HG03520 (cell line): ENCODE results near the gene SYTL2.
A peak's percentile ranks its signal among the peaks of the same experiment; 100 is the strongest.
"Not testable (repeated sequence)": the region's sequence is repeated elsewhere in the genome, so short reads cannot be mapped to it uniquely, and the experiment has no call there.

Experiments
- ATAC-seq: cut with Tn5 transposase; IDR thresholded peaks from one replicate; pipeline ENCODE4 v1.9.1; 2021; ENCODE audit warnings: mild to moderate bottlenecking, moderate library complexity; ENCODE audit not compliant: unreplicated experiment

SYTL2 gene, protein sequence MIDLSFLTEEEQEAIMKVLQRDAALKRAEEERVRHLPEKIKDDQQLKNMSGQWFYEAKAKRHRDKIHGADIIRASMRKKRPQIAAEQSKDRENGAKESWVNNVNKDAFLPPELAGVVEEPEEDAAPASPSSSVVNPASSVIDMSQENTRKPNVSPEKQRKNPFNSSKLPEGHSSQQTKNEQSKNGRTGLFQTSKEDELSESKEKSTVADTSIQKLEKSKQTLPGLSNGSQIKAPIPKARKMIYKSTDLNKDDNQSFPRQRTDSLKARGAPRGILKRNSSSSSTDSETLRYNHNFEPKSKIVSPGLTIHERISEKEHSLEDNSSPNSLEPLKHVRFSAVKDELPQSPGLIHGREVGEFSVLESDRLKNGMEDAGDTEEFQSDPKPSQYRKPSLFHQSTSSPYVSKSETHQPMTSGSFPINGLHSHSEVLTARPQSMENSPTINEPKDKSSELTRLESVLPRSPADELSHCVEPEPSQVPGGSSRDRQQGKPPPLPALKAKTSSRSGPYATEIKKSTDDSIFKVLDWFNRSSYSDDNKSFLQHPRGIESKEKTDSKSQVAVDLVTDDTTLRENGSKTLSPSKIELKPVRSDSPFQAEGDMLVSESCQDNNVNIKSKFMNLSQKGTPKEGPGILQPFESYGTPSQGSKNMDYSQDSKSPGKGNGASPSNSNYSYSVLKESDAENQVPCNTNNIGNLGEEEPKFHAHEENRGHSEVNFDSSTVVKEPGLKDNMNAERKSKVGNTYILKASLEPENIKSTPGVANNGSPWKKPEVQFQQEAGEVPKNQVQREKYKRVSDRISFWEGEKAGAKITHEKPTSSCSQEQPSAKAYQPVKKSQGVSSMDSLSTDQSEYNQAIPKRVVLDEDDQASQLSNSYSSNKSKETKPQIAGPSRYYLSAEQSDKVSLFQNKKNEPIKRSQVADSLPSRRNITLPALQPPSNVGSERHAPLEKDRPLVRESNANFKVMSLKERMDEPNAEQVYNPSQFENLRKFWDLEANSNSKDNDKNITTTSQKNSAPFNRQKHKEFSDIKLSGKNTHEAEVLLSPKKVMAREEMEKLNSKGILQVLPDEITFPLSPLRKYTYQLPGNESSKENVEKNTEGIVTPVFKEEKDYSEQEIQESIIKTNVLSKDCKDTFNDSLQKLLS (N-terminal part only)

DNA sequence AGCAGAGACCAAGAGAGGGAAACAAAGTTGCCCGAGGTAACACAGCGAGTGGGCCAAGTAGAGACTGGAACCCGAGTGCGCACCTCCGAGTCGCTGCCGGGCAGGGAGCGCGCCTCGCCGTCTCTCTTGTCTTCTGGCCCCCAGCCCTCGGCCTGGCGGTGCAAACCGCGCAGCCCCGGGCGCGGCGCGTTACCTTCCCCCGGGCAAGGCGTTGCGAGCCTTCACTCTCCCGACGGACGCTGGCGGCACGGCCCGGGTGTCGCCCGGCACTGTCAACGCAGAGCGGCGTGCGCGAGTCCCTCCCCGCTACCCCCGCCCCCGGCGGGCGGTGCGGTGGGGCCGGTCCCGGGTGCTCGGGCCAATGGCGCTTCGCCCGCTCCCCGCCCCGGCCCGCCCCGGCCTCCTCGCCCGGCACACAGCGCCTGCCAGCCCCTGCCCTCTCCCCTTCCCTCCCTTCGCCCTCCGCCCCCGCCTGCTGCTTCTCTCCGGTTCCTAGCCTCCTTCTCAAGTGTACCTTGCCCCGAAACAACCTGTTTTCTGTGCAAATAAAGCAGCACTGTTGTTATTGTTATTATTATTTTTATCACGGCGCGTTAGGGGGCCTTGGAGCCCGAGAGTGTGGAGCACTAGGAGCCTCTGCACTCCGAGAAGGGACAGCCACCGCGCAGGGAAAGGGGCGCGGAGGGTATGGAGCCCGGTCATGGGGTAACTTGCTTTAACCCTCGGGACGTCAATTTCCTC, at the start of gene SYTL2:
TSS of gene SYTL2 (minus strand) at position 271 of the 741 bp plus-strand sequence. CDS start 53,416 bp downstream, outside the sequence.
- ATAC-seq = peak; percentile 59

DNA sequence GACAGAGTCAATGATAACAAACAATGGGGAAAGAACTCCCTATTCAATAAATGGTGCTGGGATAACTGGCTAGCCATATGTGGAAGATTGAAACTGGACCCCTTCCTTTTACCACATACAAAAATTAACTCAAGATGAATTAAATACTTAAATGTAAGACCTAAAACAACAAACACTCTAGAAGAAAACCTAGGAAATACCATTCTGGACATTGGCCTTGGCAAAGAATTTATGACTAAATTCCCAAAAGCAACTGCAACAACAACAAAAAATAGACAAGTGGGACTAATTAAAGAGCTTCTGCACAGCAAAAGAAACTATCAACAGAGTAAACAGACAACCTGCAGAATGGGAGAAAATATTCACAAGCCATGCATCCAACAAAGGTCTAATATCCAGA, 48.6 kb upstream of the SYTL2 start:
- ATAC-seq = not testable (repeated sequence)

DNA sequence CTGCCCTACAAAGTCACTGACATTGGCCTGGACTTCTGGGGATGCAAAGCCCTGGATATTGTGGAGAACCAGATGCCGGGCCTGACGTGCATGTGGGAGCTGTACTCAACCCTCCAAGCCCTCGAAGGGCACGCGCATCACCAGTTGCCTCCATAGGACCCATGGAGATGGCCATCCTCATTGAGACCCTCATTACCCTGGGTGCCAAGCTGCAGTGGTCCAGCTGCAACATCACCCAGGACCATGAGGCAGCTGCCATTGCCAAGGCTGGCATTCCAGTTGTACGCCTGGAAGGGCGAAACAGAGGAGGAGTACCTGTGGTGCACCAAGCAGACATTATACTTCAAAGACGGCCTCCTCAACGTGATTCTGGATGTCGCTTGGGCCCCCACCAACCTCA, 46.2 kb upstream of the SYTL2 start:
- no peak for ATAC-seq

DNA sequence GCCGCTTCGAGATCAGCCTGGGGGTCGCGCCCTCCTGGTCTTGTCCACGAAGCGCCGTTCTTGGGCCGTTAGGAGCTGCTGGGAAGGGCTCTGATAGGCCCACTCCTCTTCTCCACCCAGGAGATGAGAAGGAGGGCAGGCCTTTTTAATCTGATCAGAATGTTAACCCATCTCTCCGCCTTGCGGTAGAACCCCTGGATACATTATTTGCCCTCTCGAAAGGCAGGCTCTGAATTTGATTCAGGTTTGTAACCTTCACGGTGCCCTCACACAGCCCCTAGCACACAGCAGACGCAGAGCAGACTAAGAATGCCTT, 44.4 kb upstream of the SYTL2 start, which contains the start of gene CCDC83:
TSS of gene CCDC83 (plus strand) at position 43 of the 316 bp plus-strand sequence. CDS start 9,741 bp downstream, outside the sequence.
- no peak for ATAC-seq

DNA sequence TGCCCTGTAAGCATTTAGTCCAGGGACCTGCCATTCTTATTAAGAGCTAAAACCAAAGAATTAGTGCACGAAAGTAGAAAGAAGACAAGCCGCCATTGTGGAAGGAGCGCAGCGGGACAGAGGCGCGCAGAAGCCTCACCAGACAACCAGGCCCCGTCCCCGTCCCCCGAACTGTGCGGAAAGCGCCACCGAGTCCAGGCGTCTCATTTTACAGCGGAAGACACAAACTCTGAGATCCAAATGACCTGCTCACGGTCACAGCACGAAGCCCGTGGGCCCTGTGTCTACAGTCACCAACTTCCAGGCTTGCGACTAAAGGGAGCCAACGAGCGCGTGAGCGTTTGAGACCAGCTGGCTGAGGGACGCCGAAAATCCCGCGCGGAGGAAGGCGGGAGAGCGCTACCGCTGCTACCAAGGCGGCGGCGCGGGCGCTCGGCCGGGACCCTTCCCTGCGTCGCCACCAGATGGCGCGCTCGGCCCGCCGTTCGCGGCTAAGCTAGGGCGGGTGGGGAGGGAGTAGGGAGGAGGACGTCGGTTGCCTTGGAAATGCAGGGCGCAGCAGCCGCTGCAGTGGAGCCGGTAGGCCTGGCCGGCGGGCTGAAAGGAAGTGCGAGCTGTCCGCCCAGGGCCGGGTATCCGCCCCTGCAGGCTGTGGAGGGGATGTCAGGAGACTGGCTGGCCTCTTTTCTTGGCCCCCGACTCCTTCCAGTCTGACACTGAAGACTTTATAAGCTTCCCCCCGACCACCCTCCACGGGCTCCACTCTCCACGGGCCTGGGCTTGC, 43.8 kb upstream of the SYTL2 start:
- ATAC-seq = peak; percentile 100

DNA sequence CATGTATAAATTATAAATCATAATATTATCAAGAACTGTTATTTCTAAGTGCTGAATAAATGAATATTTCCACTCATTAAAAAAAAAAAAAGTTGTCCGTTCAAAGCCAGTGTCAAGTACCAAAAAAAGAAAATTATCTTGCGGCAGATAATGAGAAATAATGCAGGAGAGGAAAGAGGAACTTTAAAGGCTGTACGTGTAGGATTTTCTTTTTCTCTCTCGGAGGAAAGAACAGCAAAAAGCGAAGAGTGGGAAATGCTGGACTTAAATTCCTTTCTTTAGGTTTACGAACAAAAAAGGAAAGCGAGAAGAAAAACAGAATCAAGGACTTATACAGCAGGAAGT, 43.2 kb upstream of the SYTL2 start:
- no peak for ATAC-seq

DNA sequence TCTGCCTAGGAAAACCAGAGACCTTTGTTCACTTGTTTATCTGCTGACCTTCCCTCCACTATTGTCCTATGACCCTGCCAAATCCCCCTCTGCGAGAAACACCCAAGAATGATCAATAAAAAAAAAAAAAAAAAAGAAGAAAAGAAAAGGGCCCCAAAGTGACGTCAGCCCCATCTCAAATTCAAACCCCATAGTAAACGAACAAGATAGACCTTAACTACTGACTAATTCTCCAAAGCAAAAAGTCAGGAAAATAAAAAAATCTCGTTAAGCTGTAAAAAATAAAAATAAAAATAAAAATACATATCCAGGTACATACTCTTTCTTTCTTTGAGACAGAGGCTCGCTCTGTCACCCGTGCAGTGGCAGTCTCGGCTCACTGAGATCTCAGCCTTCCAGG, 42.6 kb upstream of the SYTL2 start:
- not testable (repeated sequence) for ATAC-seq

DNA sequence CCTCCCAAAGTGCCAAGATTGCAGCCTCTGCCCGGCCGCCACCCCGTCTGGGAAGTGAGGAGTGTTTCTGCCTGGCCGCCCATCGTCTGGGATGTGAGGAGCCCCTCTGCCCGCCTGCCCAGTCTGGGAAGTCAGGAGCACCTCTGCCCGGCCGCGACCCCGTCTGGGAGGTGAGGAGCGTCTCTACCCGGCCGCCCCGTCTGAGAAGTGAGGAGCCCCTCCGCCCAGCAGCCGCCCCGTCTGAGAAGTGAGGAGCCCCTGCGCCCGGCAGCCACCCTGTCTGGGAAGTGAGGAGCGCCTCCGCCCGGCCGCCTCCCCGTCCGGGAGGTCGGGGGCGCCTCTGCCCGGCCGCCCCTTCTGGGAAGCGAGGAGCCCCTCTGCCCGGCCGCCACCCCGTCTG, 41.8 kb upstream of the SYTL2 start:
- ATAC-seq = not testable (repeated sequence)

DNA sequence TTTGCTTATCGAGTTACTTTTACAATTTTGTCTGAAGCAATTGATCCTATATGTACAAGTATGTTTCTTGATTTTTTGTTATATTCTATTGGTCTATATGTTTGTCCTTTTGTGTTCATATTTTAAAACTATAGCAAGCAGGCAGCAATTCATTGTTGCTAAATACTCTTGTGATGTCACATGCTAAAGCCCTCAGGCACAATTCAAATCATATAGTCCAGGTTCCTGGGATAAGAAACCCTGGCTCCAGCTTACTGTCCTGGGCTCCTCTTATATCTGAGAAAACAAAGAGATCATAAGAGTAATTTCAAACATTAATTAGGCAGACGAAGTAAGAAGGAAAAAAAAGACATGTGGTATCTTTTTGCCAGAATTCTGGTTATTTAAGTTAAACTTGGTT, 37.6 kb upstream of the SYTL2 start:
- no peak for ATAC-seq

DNA sequence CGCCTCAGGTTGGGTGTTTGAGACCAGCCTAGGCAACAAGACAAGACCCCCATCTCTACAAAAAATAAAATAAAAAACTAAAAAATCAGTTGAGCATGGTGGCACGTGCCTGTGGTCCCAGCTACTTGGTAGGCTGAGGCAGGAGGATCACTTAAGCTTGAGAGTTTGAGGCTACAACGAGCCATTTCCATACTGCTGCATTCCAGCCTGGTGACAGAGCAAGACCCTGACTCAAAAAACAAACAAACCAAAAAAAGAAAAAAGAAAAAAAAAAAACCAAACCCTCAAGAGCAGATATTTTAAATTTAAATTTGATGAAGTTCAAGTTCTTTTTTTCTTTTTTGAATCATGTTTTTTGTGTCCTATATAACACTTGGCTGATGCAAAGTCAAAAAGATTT, 37.1 kb upstream of the SYTL2 start:
- no peak for ATAC-seq

DNA sequence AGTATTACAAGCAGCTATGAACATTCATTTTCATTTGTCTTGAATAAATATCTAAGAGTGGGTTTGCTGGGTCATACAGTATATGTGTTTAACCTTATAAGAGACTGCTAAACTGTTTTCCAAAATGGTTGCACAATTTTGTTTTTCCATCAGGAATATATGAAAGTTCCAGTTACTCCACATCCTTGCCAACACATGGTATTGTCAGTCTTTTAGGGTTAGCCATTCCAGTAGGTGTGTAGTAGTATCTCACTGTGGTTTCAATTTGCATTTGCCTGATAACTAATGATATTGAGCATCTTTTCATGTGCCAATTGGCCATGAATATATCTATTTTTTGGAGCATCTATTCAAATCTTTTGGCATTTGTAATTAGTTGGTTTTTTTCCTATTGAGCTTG, 36.5 kb upstream of the SYTL2 start:
- ATAC-seq = no peak

DNA sequence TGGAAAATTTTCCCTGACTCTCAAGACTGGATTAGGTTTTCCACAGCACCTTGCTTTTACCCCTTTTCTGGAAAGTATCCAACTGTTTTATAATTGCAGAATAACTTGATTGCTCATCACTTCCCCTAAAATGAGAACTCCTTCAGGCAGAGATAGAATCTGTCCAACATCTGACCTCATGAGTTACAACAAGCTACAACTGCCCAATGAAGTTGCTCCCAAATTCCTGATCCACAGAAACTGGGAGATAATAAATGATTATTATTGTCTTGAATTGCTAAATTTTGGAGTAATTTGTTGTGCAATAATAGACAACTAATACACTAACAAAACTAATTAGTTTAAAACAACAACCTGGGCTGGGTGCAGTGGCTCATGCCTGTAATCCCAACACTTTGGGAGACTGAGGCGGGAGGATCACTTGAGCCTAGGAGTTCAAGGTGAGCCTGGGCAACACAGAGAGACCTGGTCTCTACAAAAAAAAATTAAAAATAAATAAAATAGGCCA, 34.2 kb upstream of the SYTL2 start:
- ATAC-seq = no peak

DNA sequence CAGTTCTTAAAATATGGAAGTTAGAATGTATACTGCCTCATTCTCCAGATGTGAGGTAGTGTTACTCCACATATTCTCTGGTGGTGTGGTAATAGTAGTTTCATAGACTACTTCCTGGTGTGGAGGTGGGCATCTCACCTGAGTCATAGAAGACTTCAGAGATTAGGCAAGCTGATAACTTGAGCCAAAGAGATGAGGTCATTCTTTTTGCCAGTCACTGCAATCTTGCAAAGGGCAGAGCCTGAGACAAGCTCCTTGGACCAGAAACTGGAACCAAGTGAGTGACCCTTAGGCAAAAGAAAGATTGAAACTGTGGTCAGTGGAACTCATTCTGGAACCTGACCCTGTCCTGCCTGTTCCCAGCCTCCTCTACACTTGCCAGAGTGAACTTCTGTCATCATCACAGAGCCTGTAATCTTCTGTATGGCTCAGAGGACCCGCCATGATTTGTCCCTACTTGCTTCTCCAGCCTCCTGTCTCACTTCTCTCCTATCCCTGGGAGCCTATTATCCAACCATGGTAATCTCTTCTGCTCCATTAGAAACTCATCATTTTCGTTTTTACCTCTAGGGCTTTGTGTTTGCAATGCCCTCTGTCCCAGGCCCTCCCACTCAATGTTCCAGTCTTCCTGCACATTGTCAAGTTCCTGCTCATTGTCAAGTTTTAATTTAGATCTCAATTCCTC, 33.6 kb upstream of the SYTL2 start:
- no peak for ATAC-seq

DNA sequence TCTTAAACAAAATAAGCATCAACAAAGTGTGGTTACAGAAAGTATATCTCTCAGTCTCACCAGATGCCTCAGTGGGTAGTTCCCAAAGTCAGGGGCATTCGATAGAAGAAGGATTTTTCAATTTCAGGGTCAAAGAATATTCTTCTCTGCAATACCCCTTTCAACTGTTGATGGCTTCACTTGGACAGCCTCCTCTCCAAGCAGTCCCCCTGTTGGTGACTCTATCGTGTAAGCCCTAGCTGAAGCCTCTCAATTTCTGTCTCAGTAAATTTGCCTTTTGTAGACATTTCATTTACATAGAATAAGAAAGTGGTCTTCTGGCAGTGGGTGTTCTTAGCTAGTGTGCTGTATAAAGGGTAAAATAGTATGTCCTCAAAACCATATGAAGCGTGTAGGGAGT, 33.0 kb upstream of the SYTL2 start:
- ATAC-seq = no peak

DNA sequence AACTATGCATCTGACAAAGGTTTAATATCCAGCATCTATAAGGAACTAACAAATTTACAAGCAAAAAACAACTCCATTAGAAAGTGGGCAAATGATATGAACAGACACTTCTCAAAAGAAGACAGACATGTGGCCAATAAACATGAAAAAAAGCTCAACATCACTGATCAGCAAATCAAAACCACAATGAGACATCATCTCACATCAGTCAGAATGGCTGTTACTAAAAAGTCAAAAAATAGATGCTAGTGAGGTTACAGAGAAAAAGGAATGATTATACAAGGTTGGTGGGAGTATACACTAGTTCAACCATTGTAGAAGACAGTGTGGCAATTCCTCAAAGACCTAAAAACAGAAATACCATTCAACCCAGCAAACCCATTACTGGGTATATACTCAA, 30.0 kb upstream of the SYTL2 start:
- ATAC-seq = not testable (repeated sequence)

DNA sequence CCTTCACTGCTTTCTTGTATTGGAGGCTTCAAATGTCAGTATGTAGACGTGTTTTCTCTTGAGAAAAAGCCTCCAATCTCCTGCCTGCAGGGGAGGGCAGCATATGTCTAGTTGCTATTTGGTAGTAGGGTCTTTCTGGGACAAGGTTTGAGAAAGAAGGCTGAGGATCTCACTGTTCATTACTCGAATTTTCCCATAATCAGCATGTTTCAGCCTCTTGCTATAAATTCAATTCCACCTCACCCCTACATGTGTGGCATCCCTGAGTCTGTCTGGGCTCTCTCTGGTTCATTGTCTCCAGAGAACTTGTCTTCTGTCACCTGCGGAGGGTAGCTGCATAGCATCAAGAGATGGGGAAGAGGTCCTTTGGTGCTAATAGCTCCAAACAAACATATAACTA, 24.8 kb upstream of the SYTL2 start:
- ATAC-seq = no peak

DNA sequence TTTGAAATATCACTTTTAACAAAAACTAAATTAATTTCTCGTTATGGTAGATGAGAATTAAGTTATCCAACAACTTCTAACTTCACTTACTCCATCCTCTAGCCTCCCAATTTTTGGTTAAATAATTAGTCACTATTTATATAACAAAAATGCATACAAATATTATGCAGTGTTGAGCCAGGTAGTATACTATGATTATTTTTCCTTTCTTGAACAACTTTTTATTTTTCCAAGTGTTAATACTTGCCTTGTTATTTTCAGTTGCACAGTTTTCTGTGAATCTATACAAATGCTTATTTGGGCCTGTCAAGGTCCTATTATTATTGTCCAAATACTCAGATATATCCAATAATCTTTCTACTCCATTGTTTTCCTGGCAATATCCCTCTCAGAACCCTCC, 24.3 kb upstream of the SYTL2 start:
- no peak for ATAC-seq

DNA sequence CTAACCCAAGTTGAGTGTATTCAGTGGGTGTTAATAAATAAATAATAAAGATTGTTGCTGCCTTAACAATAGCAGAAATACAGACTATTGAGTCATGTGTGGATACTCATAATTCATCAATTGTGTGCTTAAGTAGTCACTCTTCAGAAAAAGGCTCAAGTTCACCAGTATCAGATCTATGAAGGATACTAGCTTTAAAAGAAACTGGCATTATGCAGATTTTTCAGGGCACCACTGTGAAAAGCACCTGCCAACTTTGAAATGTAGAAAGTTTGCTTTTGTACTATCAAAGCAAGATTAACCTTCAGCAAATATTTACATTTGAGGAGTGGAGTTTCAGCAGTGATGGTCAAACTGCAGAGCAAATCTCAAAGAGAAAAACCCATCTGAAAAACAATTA, 20.1 kb upstream of the SYTL2 start:
- ATAC-seq = no peak

DNA sequence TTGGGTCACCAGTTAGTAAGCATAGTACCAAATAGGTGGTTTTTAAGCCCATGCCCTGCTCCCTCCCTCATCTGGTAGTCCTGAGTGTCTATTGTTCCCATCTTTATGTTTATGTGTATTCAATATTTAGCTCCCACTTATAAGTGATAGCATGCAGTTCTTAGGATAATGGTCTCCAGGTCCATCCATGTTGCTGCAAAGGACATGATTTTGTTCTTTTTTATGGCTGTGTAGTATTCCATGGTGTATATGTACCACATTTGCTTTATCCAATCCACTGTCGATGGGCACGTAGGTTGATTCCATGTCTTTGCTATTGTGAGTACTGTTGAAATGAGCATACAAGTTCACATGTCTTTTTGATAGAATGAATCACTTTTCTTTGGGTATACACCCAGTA, 18.2 kb upstream of the SYTL2 start:
- ATAC-seq = no peak
